DOHH2 (cell line): ENCODE measurements around the gene CHERP.

Source experiments
- H3F3A ChIP-seq: fragments of 200-600 bp; sonication (generic), shearing (Covaris generic); 2 replicates; pipeline ENCODE4 v1.6.0; 2016; ENCODE audit warnings: antibody characterized with exemption, mild to moderate bottlenecking; ENCODE audit not compliant: control insufficient read depth, insufficient read depth
- H3K27ac ChIP-seq: fragments of 200-600 bp; sonication (generic); 2 replicates; pipeline ENCODE4 v1.5.1; 2014; ENCODE audit warnings: low read depth, mild to moderate bottlenecking, low read length, moderate library complexity
- H3K27me3 ChIP-seq: fragments of 200-600 bp; sonication (generic); 2 replicates; pipeline ENCODE4 v1.6.1; 2014; ENCODE audit warnings: mild to moderate bottlenecking, low read length, mixed read lengths; ENCODE audit not compliant: control insufficient read depth
- H3K36me3 ChIP-seq: fragments of 200-600 bp; sonication (generic); 2 replicates; pipeline ENCODE4 v1.6.1; 2014; ENCODE audit warnings: mild to moderate bottlenecking, low read length, moderate library complexity, mixed read lengths; ENCODE audit not compliant: control insufficient read depth
- H3K4me1 ChIP-seq: fragments of 200-600 bp; sonication (generic); 2 replicates; pipeline ENCODE4 v1.6.1; 2014; ENCODE audit warnings: mild to moderate bottlenecking, low read length, mixed read lengths; ENCODE audit not compliant: control insufficient read depth
- H3K4me2 ChIP-seq: fragments of 200-600 bp; sonication (generic); 2 replicates; pipeline ENCODE4 v1.6.0; 2014; ENCODE audit warnings: mild to moderate bottlenecking, low read length, moderate library complexity
- H3K4me3 ChIP-seq: fragments of 200-600 bp; sonication (generic); 2 replicates; pipeline ENCODE4 v1.5.1; 2014; ENCODE audit warnings: mild to moderate bottlenecking, low read length, mixed read lengths
- H3K79me2 ChIP-seq: fragments of 200-600 bp; sonication (generic); 2 replicates; pipeline ENCODE4 v1.6.1; 2014; ENCODE audit warnings: mild to moderate bottlenecking, low read length, mixed read lengths; ENCODE audit not compliant: control insufficient read depth
- H3K9me2 ChIP-seq: fragments of 200-600 bp; sonication (generic); replicated peaks from 2 replicates; pipeline ENCODE4 v1.6.1; 2014; ENCODE audit warnings: mild to moderate bottlenecking, low read length, mixed read lengths; ENCODE audit not compliant: control insufficient read depth
- H3K9me3 ChIP-seq: fragments of 200-600 bp; sonication (generic); 2 replicates; pipeline ENCODE4 v1.6.1; 2014; ENCODE audit warnings: antibody characterized with exemption, low read length, mixed read lengths; ENCODE audit not compliant: control insufficient read depth, insufficient read depth
- H4K20me1 ChIP-seq: fragments of 200-600 bp; sonication (generic); 2 replicates; pipeline ENCODE4 v1.6.0; 2014; ENCODE audit warnings: low read depth, mild to moderate bottlenecking, antibody characterized with exemption, low read length, moderate library complexity; ENCODE audit not compliant: control insufficient read depth, insufficient read depth
- CTCF ChIP-seq: fragments of 200-600 bp; sonication (generic); IDR thresholded peaks from one replicate; pipeline ENCODE4 v1.5.1; 2014; ENCODE audit warnings: antibody characterized with exemption, mild to moderate bottlenecking, low read depth, low read length; ENCODE audit not compliant: poor library complexity, severe bottlenecking
- EZH2phosphoT487 ChIP-seq: fragments of 200-600 bp; sonication (generic); IDR thresholded peaks from 2 replicates; pipeline ENCODE4 v1.6.1; 2017; ENCODE audit warnings: borderline replicate concordance, mild to moderate bottlenecking, antibody characterized with exemption, low read length, moderate library complexity, mixed read lengths

Gene CHERP

GRCh38 chr19:16573925-16574324 is 31.7 kb upstream of the CHERP start:
- no peak overlapping the region for H3K27ac ChIP-seq
- H4K20me1 ChIP-seq, result no peaks in the 10 kb centered on the region
- H3K9me2 ChIP-seq, result no peaks in the 10 kb centered on the region
- peaks cover 29% of the 10 kb centered on the region for H3K4me1 ChIP-seq
- no peaks in the 10 kb centered on the region for H3K27me3 ChIP-seq
- no peak for TF ChIP-seq EZH2phosphoT487
- no peak for TF ChIP-seq CTCF
- H3K36me3 ChIP-seq, result peaks cover 67% of the 10 kb centered on the region
- peaks cover 14% of the 10 kb centered on the region for H3F3A ChIP-seq
- peak overlapping the region; percentile 76 for H3K4me2 ChIP-seq
- peak overlapping the region; percentile 90 for H3K4me3 ChIP-seq
- H3K9me3 ChIP-seq, result no peaks in the 10 kb centered on the region
- H3K79me2 ChIP-seq, result peaks cover 95% of the 10 kb centered on the region

GRCh38 chr19:16573296-16573695 is 31.1 kb upstream of the CHERP start:
- Histone ChIP-seq H3K4me3 (peak overlapping the region; percentile 90), H3K27ac (peak overlapping the region; percentile 25; the same call in 1 of the 2 replicates), H3K79me2 (peaks cover 92% of the 10 kb centered on the region), H3K36me3 (peaks cover 70% of the 10 kb centered on the region), H3K9me3 (no peaks in the 10 kb centered on the region), H3K4me1 (peaks cover 29% of the 10 kb centered on the region), H3K4me2 (peak overlapping the region; percentile 76), H3F3A (peaks cover 14% of the 10 kb centered on the region), H3K27me3 (no peaks in the 10 kb centered on the region), H4K20me1 (no peaks in the 10 kb centered on the region), H3K9me2 (no peaks in the 10 kb centered on the region)
- TF ChIP-seq EZH2phosphoT487 (no peak), CTCF (no peak)

GRCh38 chr19:16572332-16573211 is 30.3 kb upstream of the CHERP start, which contains the start of gene SLC35E1:
TSS of gene SLC35E1 (minus strand) at chr19:16572415. CDS start at chr19:16572364, 51 bp downstream.
- H3F3A ChIP-seq, result peaks cover 14% of the 10 kb centered on the region
- H3K9me2 ChIP-seq, result no peaks in the 10 kb centered on the region
- no peaks in the 10 kb centered on the region for H4K20me1 ChIP-seq
- peaks cover 90% of the 10 kb centered on the region for H3K79me2 ChIP-seq
- H3K9me3 ChIP-seq, result no peaks in the 10 kb centered on the region
- TF ChIP-seq EZH2phosphoT487 (no peak), CTCF (no peak)
- H3K27ac ChIP-seq, result peak within 1 kb of the TSS; percentile 29
- H3K4me2 ChIP-seq, result peak within 1 kb of the TSS; percentile 76
- peaks cover 29% of the 10 kb centered on the region for H3K4me1 ChIP-seq
- peaks cover 70% of the 10 kb centered on the region for H3K36me3 ChIP-seq
- peak within 1 kb of the TSS; percentile 94 for H3K4me3 ChIP-seq
- no peaks in the 10 kb centered on the region for H3K27me3 ChIP-seq
